ENCODE data around the gene KIR2DL1.
"Not testable (repeated sequence)": the region's sequence is repeated elsewhere in the genome, so short reads cannot be mapped to it uniquely, and the experiment has no call there.

The KIR2DL1 gene

DNA sequence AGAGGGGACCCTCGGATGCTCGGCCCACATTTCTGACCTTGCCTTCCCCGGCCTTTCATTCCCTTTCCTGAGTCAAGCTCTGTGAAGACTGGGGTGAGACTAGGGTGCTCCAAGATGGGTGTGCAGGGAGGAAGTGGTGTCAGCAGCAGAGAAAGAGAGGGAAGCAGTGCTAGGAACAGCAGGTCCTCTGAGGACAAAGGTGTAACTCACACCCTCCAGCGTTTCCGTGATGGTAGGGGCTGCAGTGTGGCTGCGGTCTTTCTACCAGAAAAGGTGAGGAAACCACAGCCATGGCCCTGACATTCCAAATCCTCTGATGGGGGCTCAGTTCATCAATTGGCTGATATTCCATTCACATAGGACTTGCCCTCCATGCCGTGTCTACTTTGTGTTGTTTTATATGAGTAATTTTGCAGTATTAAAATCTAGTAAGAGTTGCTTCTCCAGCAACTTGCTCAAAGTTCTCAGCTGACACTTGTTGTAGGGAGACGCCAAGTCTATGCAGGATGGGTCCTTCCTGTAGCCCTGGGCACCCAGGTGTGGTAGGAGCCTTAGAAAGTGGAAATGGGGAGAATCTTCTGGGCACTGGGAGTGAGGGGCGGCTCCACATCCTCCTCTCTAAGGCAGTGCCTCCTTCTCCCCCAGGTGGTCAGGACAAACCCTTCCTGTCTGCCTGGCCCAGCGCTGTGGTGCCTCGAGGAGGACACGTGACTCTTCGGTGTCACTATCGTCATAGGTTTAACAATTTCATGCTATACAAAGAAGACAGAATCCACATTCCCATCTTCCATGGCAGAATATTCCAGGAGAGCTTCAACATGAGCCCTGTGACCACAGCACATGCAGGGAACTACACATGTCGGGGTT is 48.3 kb downstream of the KIR2DL1 start:
- no peak overlapping the region for H4K91ac ChIP-seq (ENCODE audit: low read depth, low read length, poor library complexity)
- no peak overlapping the region for H3K4me3 ChIP-seq (ENCODE audit: low read length in 2 of 2)
- H3K36me3 ChIP-seq (replicated peaks in 1 of 2; ENCODE audit: control insufficient read depth in 2 of 2, insufficient read depth in 2 of 2, low read length in 2 of 2), result no peaks in the 10 kb centered on the region
- H3K27me3 ChIP-seq (ENCODE audit: control insufficient read depth in 3 of 3, insufficient read depth in 3 of 3, low read depth in 1 of 3, low read length in 3 of 3), result no peaks in the 10 kb centered on the region
- WGBS, 2 donors (ENCODE audit: extremely low coverage in 2 of 2, insufficient read length in 2 of 2, insufficient replicate concordance in 1 of 2), result no CpG with 5 or more reads among the region's 15 CpGs
- H4K8ac ChIP-seq (ENCODE audit: low read depth, low read length), result no peak overlapping the region
- peaks cover 0 to 15% of the 10 kb centered on the region in 2 donors for H3K9me3 ChIP-seq (replicated peaks in 1 of 2; ENCODE audit: control insufficient read depth in 2 of 2, insufficient read depth in 1 of 2, low read depth in 1 of 2, low read length in 2 of 2)
- no peak overlapping the region for H3K14ac ChIP-seq (ENCODE audit: low read length)
- no peak overlapping the region for H3K27ac ChIP-seq (replicated peaks; ENCODE audit: low read length)
- DNase-seq (ENCODE audit: low spot score), result no peak
- no peak overlapping the region for H3K4me2 ChIP-seq (ENCODE audit: insufficient read depth, low read length, poor library complexity, severe bottlenecking)
- no peak overlapping the region for H3K4ac ChIP-seq (ENCODE audit: low read length)
- H3K18ac ChIP-seq (ENCODE audit: low read length), result no peak overlapping the region
- H3K79me1 ChIP-seq (ENCODE audit: low read depth, low read length), result no peaks in the 10 kb centered on the region
- H3K4me1 ChIP-seq (ENCODE audit: control insufficient read depth in 2 of 2, insufficient read depth in 1 of 2, low read depth in 1 of 2, low read length in 2 of 2), result no peaks in the 10 kb centered on the region
- H2BK15ac ChIP-seq (ENCODE audit: low read length), result no peak overlapping the region
- H2BK120ac ChIP-seq (ENCODE audit: low read depth, low read length), result no peak overlapping the region
- no peak overlapping the region for H2BK12ac ChIP-seq (ENCODE audit: low read length)
- no peak overlapping the region for H3K23ac ChIP-seq (ENCODE audit: low read depth, low read length, poor library complexity)
- no peak overlapping the region for H2BK5ac ChIP-seq (ENCODE audit: low read length)
- no peak overlapping the region for H2AK5ac ChIP-seq (ENCODE audit: low read depth, low read length)
- H3K9ac ChIP-seq (ENCODE audit: low read depth, low read length, poor library complexity), result no peak overlapping the region
- H2AFZ ChIP-seq (ENCODE audit: low read length), result no peak overlapping the region

DNA sequence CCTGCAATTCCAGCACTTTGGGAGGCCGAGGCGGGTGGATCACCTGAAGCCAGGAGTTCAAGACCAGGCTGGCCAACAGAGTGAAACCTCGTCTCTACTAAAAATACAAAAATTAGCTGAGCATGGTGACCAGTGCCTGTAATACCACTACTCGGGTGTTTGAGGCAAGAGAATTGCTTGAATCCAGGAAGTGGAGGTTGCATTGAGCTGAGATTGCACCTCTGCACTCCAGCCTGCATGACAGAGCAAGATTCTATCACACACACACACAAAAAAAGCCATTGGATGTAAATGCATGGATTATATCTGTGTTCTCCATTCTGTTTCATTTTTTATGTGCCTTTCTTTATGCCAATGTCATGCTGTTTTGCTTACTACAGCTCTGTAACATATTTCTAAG is 54.8 kb downstream of the KIR2DL1 start:
- not testable (repeated sequence) for H2AFZ ChIP-seq (ENCODE audit: low read length); H3K4me3 ChIP-seq (ENCODE audit: low read length in 2 of 2); H3K4me1 ChIP-seq (ENCODE audit: control insufficient read depth in 2 of 2, insufficient read depth in 1 of 2, low read depth in 1 of 2, low read length in 2 of 2); H3K27ac ChIP-seq (replicated peaks; ENCODE audit: low read length); H3K14ac ChIP-seq (ENCODE audit: low read length); DNase-seq (ENCODE audit: low spot score); H3K4me2 ChIP-seq (ENCODE audit: insufficient read depth, low read length, poor library complexity, severe bottlenecking); H2BK5ac ChIP-seq (ENCODE audit: low read length); H3K23ac ChIP-seq (ENCODE audit: low read depth, low read length, poor library complexity); H2BK120ac ChIP-seq (ENCODE audit: low read depth, low read length); H3K9me3 ChIP-seq (replicated peaks in 1 of 2; ENCODE audit: control insufficient read depth in 2 of 2, insufficient read depth in 1 of 2, low read depth in 1 of 2, low read length in 2 of 2); H3K18ac ChIP-seq (ENCODE audit: low read length); H3K9ac ChIP-seq (ENCODE audit: low read depth, low read length, poor library complexity); H3K79me1 ChIP-seq (ENCODE audit: low read depth, low read length); H4K91ac ChIP-seq (ENCODE audit: low read depth, low read length, poor library complexity); H3K4ac ChIP-seq (ENCODE audit: low read length); H2BK12ac ChIP-seq (ENCODE audit: low read length); H2AK5ac ChIP-seq (ENCODE audit: low read depth, low read length); H3K27me3 ChIP-seq (ENCODE audit: control insufficient read depth in 3 of 3, insufficient read depth in 3 of 3, low read depth in 1 of 3, low read length in 3 of 3); H4K8ac ChIP-seq (ENCODE audit: low read depth, low read length); H3K36me3 ChIP-seq (replicated peaks in 1 of 2; ENCODE audit: control insufficient read depth in 2 of 2, insufficient read depth in 2 of 2, low read length in 2 of 2); H2BK15ac ChIP-seq (ENCODE audit: low read length)
- no CpG with 5 or more reads among the region's 4 CpGs for WGBS, 2 donors (ENCODE audit: extremely low coverage in 2 of 2, insufficient read length in 2 of 2, insufficient replicate concordance in 1 of 2)

DNA sequence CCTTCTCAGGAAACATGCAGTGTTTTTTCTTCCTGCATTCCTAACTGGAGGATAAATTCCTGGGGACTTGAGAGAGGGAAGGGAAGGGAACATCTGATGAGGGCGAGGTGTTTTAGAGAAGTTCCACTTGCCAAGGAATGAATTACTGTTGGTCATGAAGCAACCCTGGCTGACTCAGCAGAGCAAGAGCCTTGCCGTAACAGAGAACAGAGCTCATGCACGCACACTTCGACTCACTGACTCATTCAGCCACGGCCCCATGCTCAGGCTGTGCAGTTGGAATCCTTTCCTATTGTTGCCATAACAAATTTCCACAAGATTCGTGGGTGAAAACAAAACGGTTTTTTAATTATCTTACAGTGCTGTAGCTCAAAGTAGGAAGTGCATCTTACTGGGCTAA is 55.7 kb downstream of the KIR2DL1 start:
- not testable (repeated sequence) for H2BK5ac ChIP-seq (ENCODE audit: low read length); DNase-seq (ENCODE audit: low spot score); H3K4me1 ChIP-seq (ENCODE audit: control insufficient read depth in 2 of 2, insufficient read depth in 1 of 2, low read depth in 1 of 2, low read length in 2 of 2); H3K36me3 ChIP-seq (replicated peaks in 1 of 2; ENCODE audit: control insufficient read depth in 2 of 2, insufficient read depth in 2 of 2, low read length in 2 of 2); H3K23ac ChIP-seq (ENCODE audit: low read depth, low read length, poor library complexity); H3K14ac ChIP-seq (ENCODE audit: low read length); H3K79me1 ChIP-seq (ENCODE audit: low read depth, low read length); H3K4me3 ChIP-seq (ENCODE audit: low read length in 2 of 2); H3K9ac ChIP-seq (ENCODE audit: low read depth, low read length, poor library complexity); H3K4me2 ChIP-seq (ENCODE audit: insufficient read depth, low read length, poor library complexity, severe bottlenecking); H2AK5ac ChIP-seq (ENCODE audit: low read depth, low read length); H3K27ac ChIP-seq (replicated peaks; ENCODE audit: low read length); H2BK120ac ChIP-seq (ENCODE audit: low read depth, low read length); H3K27me3 ChIP-seq (ENCODE audit: control insufficient read depth in 3 of 3, insufficient read depth in 3 of 3, low read depth in 1 of 3, low read length in 3 of 3); H2AFZ ChIP-seq (ENCODE audit: low read length); H3K9me3 ChIP-seq (replicated peaks in 1 of 2; ENCODE audit: control insufficient read depth in 2 of 2, insufficient read depth in 1 of 2, low read depth in 1 of 2, low read length in 2 of 2); H2BK12ac ChIP-seq (ENCODE audit: low read length); H3K18ac ChIP-seq (ENCODE audit: low read length); H4K91ac ChIP-seq (ENCODE audit: low read depth, low read length, poor library complexity); H3K4ac ChIP-seq (ENCODE audit: low read length); H4K8ac ChIP-seq (ENCODE audit: low read depth, low read length); H2BK15ac ChIP-seq (ENCODE audit: low read length)
- WGBS, 2 donors (ENCODE audit: extremely low coverage in 2 of 2, insufficient read length in 2 of 2, insufficient replicate concordance in 1 of 2), result no CpG with 5 or more reads among the region's 7 CpGs

DNA sequence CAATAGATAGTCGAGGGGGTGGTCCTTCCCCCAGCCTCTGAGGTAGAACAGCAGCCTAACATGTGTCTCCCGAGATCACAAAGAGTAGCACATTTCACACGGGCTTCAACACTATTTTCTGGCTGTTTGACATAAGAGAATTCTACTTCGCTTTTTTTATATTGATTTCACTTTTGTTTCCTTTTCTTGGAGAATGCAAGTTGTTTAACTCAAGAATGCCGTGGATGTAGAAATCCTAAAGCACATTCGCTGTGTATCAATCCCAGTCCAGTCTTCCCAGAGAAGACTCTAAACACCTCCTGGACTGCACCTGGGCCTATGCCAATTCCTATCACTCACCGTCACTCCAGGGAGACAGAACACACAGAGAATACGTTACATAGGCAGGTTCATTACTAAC is 58.5 kb downstream of the KIR2DL1 start:
- not testable (repeated sequence) for H3K23ac ChIP-seq (ENCODE audit: low read depth, low read length, poor library complexity); H3K9ac ChIP-seq (ENCODE audit: low read depth, low read length, poor library complexity); H2BK5ac ChIP-seq (ENCODE audit: low read length); H3K4me1 ChIP-seq (ENCODE audit: control insufficient read depth in 2 of 2, insufficient read depth in 1 of 2, low read depth in 1 of 2, low read length in 2 of 2); H2BK12ac ChIP-seq (ENCODE audit: low read length); H3K4me3 ChIP-seq (ENCODE audit: low read length in 2 of 2); DNase-seq (ENCODE audit: low spot score); H3K9me3 ChIP-seq (replicated peaks in 1 of 2; ENCODE audit: control insufficient read depth in 2 of 2, insufficient read depth in 1 of 2, low read depth in 1 of 2, low read length in 2 of 2); H3K4ac ChIP-seq (ENCODE audit: low read length); H3K36me3 ChIP-seq (replicated peaks in 1 of 2; ENCODE audit: control insufficient read depth in 2 of 2, insufficient read depth in 2 of 2, low read length in 2 of 2); H3K79me1 ChIP-seq (ENCODE audit: low read depth, low read length); H4K8ac ChIP-seq (ENCODE audit: low read depth, low read length); H4K91ac ChIP-seq (ENCODE audit: low read depth, low read length, poor library complexity); H3K27ac ChIP-seq (replicated peaks; ENCODE audit: low read length); H3K14ac ChIP-seq (ENCODE audit: low read length); H2BK120ac ChIP-seq (ENCODE audit: low read depth, low read length); H2AFZ ChIP-seq (ENCODE audit: low read length); H3K18ac ChIP-seq (ENCODE audit: low read length); H2AK5ac ChIP-seq (ENCODE audit: low read depth, low read length); H3K4me2 ChIP-seq (ENCODE audit: insufficient read depth, low read length, poor library complexity, severe bottlenecking); H3K27me3 ChIP-seq (ENCODE audit: control insufficient read depth in 3 of 3, insufficient read depth in 3 of 3, low read depth in 1 of 3, low read length in 3 of 3); H2BK15ac ChIP-seq (ENCODE audit: low read length)
- no CpG with 5 or more reads among the region's 8 CpGs for WGBS, 2 donors (ENCODE audit: extremely low coverage in 2 of 2, insufficient read length in 2 of 2, insufficient replicate concordance in 1 of 2)

Measured in neuronal stem cell (in vitro differentiated cells).